GM12878 (cell line): ENCODE measurements around the gene GRK2. TPM values are rescaled to one million over a fixed set of nuclear protein-coding genes. Genes with fewer than 3 reads are reported as not detected.
A peak's percentile ranks its signal among the peaks of the same experiment; 100 is the strongest.

Experiments
- ATAC-seq: fragments of 200-7000 bp; cut with Tn5 transposase; 3 replicates; pipeline ENCODE4 v1.9.1; 2020; ENCODE audit warnings: mild to moderate bottlenecking, moderate library complexity
- BruUV-seq: library from RNA; stranded (reverse); fragments of 400-500 nt; replicated peaks from 2 replicates; lab custom pipeline; 2021; lab: Mats Ljungman, UMichigan
- CTCF ChIA-PET: fragments of 300-600 bp; sonication (Branson Sonifier 250); formaldehyde crosslinking; extraction: SDS; loops from one replicate; lab custom pipeline; 2021; ENCODE audit warnings: inconsistent platforms; lab: Yijun Ruan, JAX
- POLR2A ChIA-PET: fragments of 350-600 bp; formaldehyde crosslinking; extraction: SDS; loops from one replicate; lab custom pipeline; 2021; ENCODE audit warnings: inconsistent platforms; lab: Charles Lee
- RAD21 ChIA-PET: fragments of 300-600 bp; sonication (Branson Sonifier 250); formaldehyde crosslinking; loops from one replicate; lab custom pipeline; 2023; ENCODE audit warnings: antibody characterized with exemption; ENCODE audit not compliant: unreplicated experiment; lab: Charles Lee
- SMC1A ChIA-PET: fragments of 300-600 bp; sonication (Branson Sonifier 250); formaldehyde crosslinking; loops from one replicate; lab custom pipeline; 2023; ENCODE audit not compliant: unreplicated experiment, uncharacterized antibody; lab: Charles Lee
- DNase-seq: peaks from one replicate; pipeline ENCODE4 v3.0.0-alpha.2; 2011; ENCODE audit warnings: low read depth, low spot score
- FAIRE-seq: peaks from 3 replicates; lab custom pipeline; 2011; peaks lifted over from hg19 to GRCh38; lab: Jason Lieb, UNC
- H2AFZ ChIP-seq: 2 replicates; pipeline ENCODE4 v1.6.0; 2011; ENCODE audit warnings: low read depth, low read length, control low read depth; ENCODE audit not compliant: control insufficient read depth
- H3K27ac ChIP-seq: 2 replicates; pipeline ENCODE4 v1.5.1; 2011; ENCODE audit warnings: control low read depth; ENCODE audit not compliant: control insufficient read depth, insufficient read depth
- H3K27me3 ChIP-seq, 2 experiments: replicated peaks in 1 of 2; 2 replicates each; pipeline versions ENCODE4 v1.6.0 to v1.6.1; 2011; ENCODE audit warnings: low read length in 1 of 2; ENCODE audit not compliant: control insufficient read depth in 2 of 2, insufficient read depth in 2 of 2
- H3K36me3 ChIP-seq, 2 experiments: 2 replicates each; pipeline ENCODE4 v1.5.1; 2011; ENCODE audit warnings: low read length in 1 of 2; ENCODE audit not compliant: control insufficient read depth in 2 of 2, insufficient read depth in 2 of 2
- H3K4me1 ChIP-seq: 2 replicates; pipeline ENCODE4 v1.6.1; 2011; ENCODE audit warnings: mild to moderate bottlenecking, low read length, moderate library complexity, mixed read lengths; ENCODE audit not compliant: control insufficient read depth, insufficient read depth
- H3K4me2 ChIP-seq: 2 replicates; pipeline ENCODE4 v1.6.0; 2011; ENCODE audit warnings: control low read depth; ENCODE audit not compliant: control insufficient read depth, insufficient read depth
- H3K4me3 ChIP-seq: fragments of 200-600 bp; sonication (generic); 2 replicates; pipeline ENCODE4 v1.5.1; 2016
- H3K79me2 ChIP-seq: 2 replicates; pipeline ENCODE4 v1.6.0; 2011; ENCODE audit warnings: low read length; ENCODE audit not compliant: control insufficient read depth, insufficient read depth
- H3K9ac ChIP-seq: 2 replicates; pipeline ENCODE4 v1.8.0; 2011; ENCODE audit warnings: low read length, control low read depth, mixed read lengths; ENCODE audit not compliant: control insufficient read depth, insufficient read depth
- H3K9me3 ChIP-seq: replicated peaks from 3 replicates; pipeline ENCODE4 v1.5.1; 2011; ENCODE audit warnings: mild to moderate bottlenecking, low read length; ENCODE audit not compliant: control insufficient read depth, insufficient read depth
- H4K20me1 ChIP-seq: 2 replicates; pipeline ENCODE4 v1.6.0; 2011; ENCODE audit not compliant: control insufficient read depth, insufficient read depth
- CBFB ChIP-seq: IDR thresholded peaks from 2 replicates; pipeline ENCODE4 v1.6.1; 2016; ENCODE audit warnings: antibody characterized with exemption, low read depth
- CTCF ChIP-seq, 3 experiments: IDR thresholded peaks in 2 of 3; conservative IDR thresholded peaks in 1 of 3; 2 replicates each; pipeline ENCODE4 v1.5.1; 2011; ENCODE audit warnings: low read depth in 3 of 3, low read length in 3 of 3, mild to moderate bottlenecking in 3 of 3, control low read depth in 2 of 3, moderate library complexity in 2 of 3, inconsistent platforms in 1 of 3, mixed read lengths in 1 of 3; ENCODE audit not compliant: control insufficient read depth in 2 of 3, insufficient read depth in 1 of 3; ENCODE audit errors: extremely low read depth in 1 of 3
- DPF2 ChIP-seq: fragments of 450-650 bp; IDR thresholded peaks from 2 replicates; pipeline ENCODE4 v1.6.1; 2017; ENCODE audit warnings: mild to moderate bottlenecking
- EP300 ChIP-seq, 2 experiments: fragments of 150-350 bp in 1 of 2; IDR thresholded peaks; 2 replicates each; pipeline ENCODE4 v1.6.1; 2011 to 2012; ENCODE audit warnings: low read depth in 2 of 2, low read length in 2 of 2, borderline replicate concordance in 1 of 2, improper control_type of control experiment in 1 of 2, inconsistent platforms in 1 of 2; ENCODE audit not compliant: control insufficient read depth in 1 of 2
- FOS ChIP-seq: IDR thresholded peaks from 3 replicates; pipeline ENCODE4 v1.6.1; 2011; ENCODE audit warnings: borderline replicate concordance; ENCODE audit not compliant: insufficient read length; ENCODE audit errors: extremely low read depth
- HDGF ChIP-seq: fragments of 450-650 bp; IDR thresholded peaks from 2 replicates; pipeline ENCODE4 v1.6.1; 2016; ENCODE audit warnings: antibody characterized with exemption
- KLF5 ChIP-seq: fragments of 450-650 bp; IDR thresholded peaks from 2 replicates; pipeline ENCODE4 v1.6.1; 2014; ENCODE audit warnings: mild to moderate bottlenecking; ENCODE audit not compliant: partially characterized antibody
- MEF2B ChIP-seq: fragments of 450-650 bp; IDR thresholded peaks from 2 replicates; pipeline ENCODE4 v1.6.1; 2018; ENCODE audit warnings: mild to moderate bottlenecking, moderate library complexity; ENCODE audit not compliant: partially characterized antibody, poor library complexity, severe bottlenecking
- NFYA ChIP-seq: IDR thresholded peaks from 2 replicates; pipeline ENCODE4 v1.6.1; 2011; ENCODE audit warnings: low read depth, mild to moderate bottlenecking, low read length, improper control_type of control experiment, borderline replicate concordance
- NR2F1 ChIP-seq: fragments of 450-650 bp; conservative IDR thresholded peaks from 2 replicates; pipeline ENCODE4 v1.6.1; 2017; ENCODE audit warnings: mild to moderate bottlenecking
- NRF1 ChIP-seq: conservative IDR thresholded peaks from 2 replicates; pipeline ENCODE4 v1.6.1; 2011; ENCODE audit warnings: mild to moderate bottlenecking, low read depth, low read length, improper control_type of control experiment
- STAT3 ChIP-seq: IDR thresholded peaks from 2 replicates; pipeline ENCODE4 v1.6.1; 2011; ENCODE audit warnings: low read depth, low read length, improper control_type of control experiment
- TAF1 ChIP-seq: IDR thresholded peaks from 2 replicates; pipeline ENCODE4 v1.6.1; 2011; ENCODE audit warnings: mild to moderate bottlenecking, low read depth, low read length, borderline replicate concordance
- TCF7 ChIP-seq: IDR thresholded peaks from 2 replicates; pipeline ENCODE4 v1.6.1; 2014; ENCODE audit warnings: antibody characterized with exemption, borderline replicate concordance
- ZBTB40 ChIP-seq: fragments of 450-650 bp; IDR thresholded peaks from 2 replicates; pipeline ENCODE4 v1.6.1; 2016; ENCODE audit warnings: mild to moderate bottlenecking, moderate library complexity, borderline replicate concordance
- ZZZ3 ChIP-seq: IDR thresholded peaks from 2 replicates; pipeline ENCODE4 v1.6.1; 2011; ENCODE audit warnings: low read depth; ENCODE audit not compliant: control insufficient read depth, insufficient read length
- WGBS: methylation state at CpG from one replicate; pipeline ENCODE4 v1.1.6; 2016; ENCODE audit warnings: low lambda C conversion rate; ENCODE audit not compliant: insufficient replicate concordance, insufficient coverage; ENCODE audit errors: missing lambda C conversion rate; 5-methylcytosine and 5-hydroxymethylcytosine counted together
- in situ Hi-C: fragments of 300-500 bp; cut with MboI; formaldehyde crosslinking; loops from 9 replicates; pipeline ENCODE4 v1.14.3; 2018; ENCODE audit warnings: mixed read lengths
- intact Hi-C: fragments of 100-400 bp; cut with micrococcal nuclease; formaldehyde crosslinking; loops from one replicate; pipeline ENCODE4 v1.14.2; 2022; ENCODE audit not compliant: unreplicated experiment
- polyA plus RNA-seq, 11 experiments: library from polyadenylated mRNA; depleted of rRNA in 4 of 11; unstranded in 6 of 11; stranded (reverse) in 5 of 11; fragments of >200 nt; fragmentation: Nextera tagmentation in 4 of 11; fragmentation: Illumina TruSeq in 1 of 11; extraction: Ambion mirVana in 4 of 11; extraction: Trizol in 1 of 11; gene quantifications; 1 replicate in 1 of 11; 2 replicates in 10 of 11; pipeline versions ENCODE4 v1.2.1 to v1.2.3, GENCODE V29; 2011 to 2016; ENCODE audit warnings: inconsistent platforms in 2 of 11, missing spikeins in 2 of 11, low read depth in 1 of 11
- total RNA-seq, 4 experiments: library from RNA; depleted of rRNA in 3 of 4; stranded (reverse); fragments of >200 nt in 3 of 4; fragmentation: Illumina TruSeq in 1 of 4; extraction: Trizol in 1 of 4; gene quantifications; 2 replicates each; pipeline versions ENCODE4 v1.2.1 to v1.2.3, GENCODE V29; 2013 to 2021

GRK2 gene
- total and polyA plus RNA-seq, 10 of the 15 experiments (the other 5 are each of a cell fraction or from before 2014, with no cell fraction given): 1.0 to 160 (median 66.1) TPM

- H3K4me3 ChIP-seq: peak overlapping the region; percentile 81
- in situ Hi-C loops: no loop called here
- FAIRE-seq (no peak), DNase-seq (no peak), ATAC-seq (peak; percentile 38)
- ChIA-PET SMC1A (interaction anchor here (1.0 to 6.1 kb wide), 4 partner anchors 15 to 110 kb away, joined by 3 to 35 read pairs (median 4); partner anchors contain the start of gene ANKRD13D), RAD21 (interaction anchor here (0.7 to 6.6 kb wide), 6 partner anchors 16 to 109 kb away, joined by 3 to 33 read pairs (median 10); partner anchors contain the start of genes ANKRD13D and POLD4), CTCF (interaction anchor here (1.0 to 4.9 kb wide), 9 partner anchors 15 to 112 kb away, joined by 3 to 31 read pairs (median 7); partner anchors contain the start of gene POLD4), POLR2A (interaction anchor here (0.6 to 2.9 kb wide), 9 partner anchors 15 to 363 kb away, joined by 3 to 17 read pairs (median 4); partner anchors contain the start of genes ANKRD13D and POLD4)
- peak overlapping the region; percentile 100 for H3K4me2 ChIP-seq
- peak overlapping the region; percentile 77 for H3K9ac ChIP-seq
- intact Hi-C loops: no loop called here
- H3K27me3 ChIP-seq: no peaks in the 10 kb centered on the region
- H3K79me2 ChIP-seq: peaks cover 100% of the 10 kb centered on the region
- no peaks in the 10 kb centered on the region for H4K20me1 ChIP-seq
- 14% methylated on average over 23 of the region's 23 CpGs for WGBS
- no peak overlapping the region for H2AFZ ChIP-seq
- H3K27ac ChIP-seq: peak overlapping the region; percentile 98
- no TSS peak for BruUV-seq
- no peaks in the 10 kb centered on the region for H3K9me3 ChIP-seq
- H3K36me3 ChIP-seq: peaks cover 14 to 18% of the 10 kb centered on the region in 2 experiments; a peak in 3 of 4 replicates
- peaks cover 80% of the 10 kb centered on the region for H3K4me1 ChIP-seq
- TF ChIP-seq KLF5 (no peak), CTCF (IDR thresholded peaks at IDR 0.05 in 2 of 3, conservative IDR thresholded peaks at IDR 0.05 in 1 of 3; ENCODE audit: control insufficient read depth in 2 of 3, extremely low read depth in 1 of 3, insufficient read depth in 1 of 3, low read depth in 3 of 3, low read length in 3 of 3) (no peak), EP300 (IDR thresholded peaks at IDR 0.05; ENCODE audit: borderline replicate concordance in 1 of 2, control insufficient read depth in 1 of 2, low read depth in 2 of 2, low read length in 2 of 2) (no peak), NR2F1 (no peak; the same call in 1 of the 2 replicates), STAT3 (no peak), HDGF (0 out of 2 replicates have a peak, but pooled peaks have one; percentile 13), TCF7 (no peak), ZZZ3 (no peak), ZBTB40 (peak; percentile 30; the same call in 1 of the 2 replicates), TAF1 (no peak), NRF1 (no peak), NFYA (no peak), DPF2 (0 out of 2 replicates have a peak, but pooled peaks have one; percentile 13), MEF2B (no peak), CBFB (no peak), FOS (no peak)
Measured at GRCh38 chr11:67272327-67273259, 6.3 kb downstream of the GRK2 start.
